Measurements from ENCODE around the gene CAMSAP1. TPM values are rescaled to one million over a fixed set of nuclear protein-coding genes. Genes with fewer than 3 reads are reported as not detected.

Gene CAMSAP1
- total RNA-seq: 13.4 and 15.5 TPM in 2 replicates

GRCh38 chr9:135907431-135908092, at the start of gene CAMSAP1:
TSS of gene CAMSAP1 (minus strand) at chr9:135907546. CDS start at chr9:135907159, 387 bp downstream.

Other genes with a start within 250 kb of the CAMSAP1 start
- not detected in 2 replicates for gene LCN9, start 244.2 kb downstream of the CAMSAP1 start, total RNA-seq
- gene SOHLH1, start 208.1 kb downstream of the CAMSAP1 start, total RNA-seq: not detected in 2 replicates
- not detected in 2 replicates for gene KCNT1, start 205.4 kb downstream of the CAMSAP1 start, total RNA-seq
- 25.6 and 28.1 TPM in 2 replicates for gene UBAC1, start 53.8 kb upstream of the CAMSAP1 start, total RNA-seq
- gene NACC2, start 187.7 kb upstream of the CAMSAP1 start, total RNA-seq: 30.8 and 34.7 TPM in 2 replicates
- gene TMEM250, start 211.3 kb upstream of the CAMSAP1 start, total RNA-seq: 42.3 and 42.5 TPM in 2 replicates

Measured in cardiac ventricle fibroblast (primary cell).